SK-N-SH treated with all-trans-retinoic acid at 6 μM for 48 hours (cell line): ENCODE data around the gene PLBD1.

Experiments used
- ATAC-seq: fragments of 200-7000 bp; cut with Tn5 transposase; 3 replicates; pipeline ENCODE4 v1.9.1; 2020; ENCODE audit warnings: mild to moderate bottlenecking, moderate library complexity
- ARNTL ChIP-seq: fragments of 450-650 bp; formaldehyde crosslinking; IDR thresholded peaks from 2 replicates; pipeline ENCODE4 v1.5.0; 2020; ENCODE audit warnings: low read depth, mild to moderate bottlenecking, moderate library complexity, borderline replicate concordance
- BACH2 ChIP-seq: fragments of 250-450 bp; sonication (Bioruptor Pico); IDR thresholded peaks from 2 replicates; pipeline ENCODE4 v1.9.0; 2021; ENCODE audit warnings: mild to moderate bottlenecking, borderline replicate concordance
- CREB5 ChIP-seq: fragments of 250-450 bp; sonication (Bioruptor Pico); IDR thresholded peaks from 2 replicates; pipeline ENCODE4 v1.5.1; 2020; ENCODE audit warnings: low read depth, mild to moderate bottlenecking, moderate library complexity
- ESRRG ChIP-seq: fragments of 250-450 bp; sonication (Bioruptor Pico); IDR thresholded peaks from 2 replicates; pipeline ENCODE4 v1.6.1; 2021; ENCODE audit warnings: mild to moderate bottlenecking
- GLIS3 ChIP-seq: fragments of 250-450 bp; sonication (Bioruptor Pico); IDR thresholded peaks from 2 replicates; pipeline ENCODE4 v1.5.0; 2020; ENCODE audit warnings: mild to moderate bottlenecking, moderate library complexity
- ISL1 ChIP-seq: fragments of 250-450 bp; sonication (Bioruptor Pico); IDR thresholded peaks from 2 replicates; pipeline ENCODE4 v2.1.2; 2022; ENCODE audit warnings: mild to moderate bottlenecking, moderate library complexity
- OSR1 ChIP-seq: fragments of 250-450 bp; sonication (Bioruptor Pico); IDR thresholded peaks from 2 replicates; pipeline ENCODE4 v1.8.0; 2022; ENCODE audit warnings: moderate library complexity, mild to moderate bottlenecking, inconsistent platforms
- PATZ1 ChIP-seq: fragments of 250-450 bp; sonication (Bioruptor Pico); IDR thresholded peaks from 2 replicates; pipeline ENCODE4 v1.8.0; 2020; ENCODE audit warnings: mild to moderate bottlenecking, moderate library complexity, borderline replicate concordance
- PPARA ChIP-seq: fragments of 250-450 bp; sonication (Bioruptor Pico); IDR thresholded peaks from 2 replicates; pipeline ENCODE4 v1.5.0; 2020; ENCODE audit warnings: mild to moderate bottlenecking, borderline replicate concordance
- RARB ChIP-seq: fragments of 250-450 bp; sonication (Bioruptor Pico); IDR thresholded peaks from 2 replicates; pipeline ENCODE4 v1.8.0; 2021; ENCODE audit warnings: mild to moderate bottlenecking, moderate library complexity
- TCF4 ChIP-seq: fragments of 250-450 bp; sonication (Bioruptor Pico); IDR thresholded peaks from 2 replicates; pipeline ENCODE4 v1.8.0; 2021; ENCODE audit warnings: mild to moderate bottlenecking, moderate library complexity, borderline replicate concordance
- TOX ChIP-seq: fragments of 250-450 bp; sonication (Bioruptor Pico); IDR thresholded peaks from 2 replicates; pipeline ENCODE4 v1.8.0; 2021; ENCODE audit warnings: mild to moderate bottlenecking, moderate library complexity, borderline replicate concordance
- TSHZ2 ChIP-seq: fragments of 250-450 bp; sonication (Bioruptor Pico); IDR thresholded peaks from 2 replicates; pipeline ENCODE4 v1.5.0; 2020; ENCODE audit warnings: mild to moderate bottlenecking, moderate library complexity
- ZC3H10 ChIP-seq: fragments of 250-450 bp; sonication (Bioruptor Pico); IDR thresholded peaks from 2 replicates; pipeline ENCODE4 v1.5.1; 2021; ENCODE audit warnings: mild to moderate bottlenecking, moderate library complexity
- ZFP3 ChIP-seq: fragments of 250-450 bp; sonication (Bioruptor Pico); IDR thresholded peaks from 2 replicates; pipeline ENCODE4 v1.5.0; 2020; ENCODE audit warnings: mild to moderate bottlenecking, moderate library complexity
- ZFP30 ChIP-seq: fragments of 450-650 bp; formaldehyde crosslinking; IDR thresholded peaks from 2 replicates; pipeline ENCODE4 v1.5.0; 2022; ENCODE audit warnings: mild to moderate bottlenecking, moderate library complexity
- ZNF565 ChIP-seq: fragments of 450-650 bp; formaldehyde crosslinking; conservative IDR thresholded peaks from 2 replicates; pipeline ENCODE4 v1.5.0; 2020; ENCODE audit warnings: low read depth, mild to moderate bottlenecking, moderate library complexity
- ZNF70 ChIP-seq: fragments of 450-650 bp; formaldehyde crosslinking; IDR thresholded peaks from 2 replicates; pipeline ENCODE4 v1.5.0; 2020; ENCODE audit warnings: mild to moderate bottlenecking, moderate library complexity
- ZNF8 ChIP-seq: fragments of 450-650 bp; formaldehyde crosslinking; IDR thresholded peaks from 2 replicates; pipeline ENCODE4 v1.5.0; 2020; ENCODE audit warnings: mild to moderate bottlenecking, moderate library complexity
- TF ChIP-seq, protein P1 (sequence below): fragments of 250-450 bp; sonication (Bioruptor Pico); IDR thresholded peaks from 2 replicates; pipeline ENCODE4 v1.5.1; 2021; ENCODE audit warnings: mild to moderate bottlenecking, moderate library complexity

The PLBD1 gene

GRCh38 chr12:14576896-14577295, 9.2 kb upstream of the PLBD1 start (continued):
- TF ChIP-seq PATZ1 (CRISPR knock-in tag) (no peak), RARB (CRISPR knock-in tag) (no peak), TSHZ2 (no peak), ZFP3 (CRISPR knock-in tag) (no peak), ZNF70 (CRISPR knock-in tag) (no peak), ZFP30 (CRISPR knock-in tag) (no peak), ESRRG (no peak), ZNF8 (no peak), GLIS3 (CRISPR knock-in tag) (no peak)
- TF ChIP-seq, protein P1, sequence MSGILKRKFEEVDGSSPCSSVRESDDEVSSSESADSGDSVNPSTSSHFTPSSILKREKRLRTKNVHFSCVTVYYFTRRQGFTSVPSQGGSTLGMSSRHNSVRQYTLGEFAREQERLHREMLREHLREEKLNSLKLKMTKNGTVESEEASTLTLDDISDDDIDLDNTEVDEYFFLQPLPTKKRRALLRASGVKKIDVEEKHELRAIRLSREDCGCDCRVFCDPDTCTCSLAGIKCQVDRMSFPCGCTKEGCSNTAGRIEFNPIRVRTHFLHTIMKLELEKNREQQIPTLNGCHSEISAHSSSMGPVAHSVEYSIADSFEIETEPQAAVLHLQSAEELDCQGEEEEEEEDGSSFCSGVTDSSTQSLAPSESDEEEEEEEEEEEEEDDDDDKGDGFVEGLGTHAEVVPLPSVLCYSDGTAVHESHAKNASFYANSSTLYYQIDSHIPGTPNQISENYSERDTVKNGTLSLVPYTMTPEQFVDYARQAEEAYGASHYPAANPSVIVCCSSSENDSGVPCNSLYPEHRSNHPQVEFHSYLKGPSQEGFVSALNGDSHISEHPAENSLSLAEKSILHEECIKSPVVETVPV (CRISPR knock-in tag), result no peak

DNA sequence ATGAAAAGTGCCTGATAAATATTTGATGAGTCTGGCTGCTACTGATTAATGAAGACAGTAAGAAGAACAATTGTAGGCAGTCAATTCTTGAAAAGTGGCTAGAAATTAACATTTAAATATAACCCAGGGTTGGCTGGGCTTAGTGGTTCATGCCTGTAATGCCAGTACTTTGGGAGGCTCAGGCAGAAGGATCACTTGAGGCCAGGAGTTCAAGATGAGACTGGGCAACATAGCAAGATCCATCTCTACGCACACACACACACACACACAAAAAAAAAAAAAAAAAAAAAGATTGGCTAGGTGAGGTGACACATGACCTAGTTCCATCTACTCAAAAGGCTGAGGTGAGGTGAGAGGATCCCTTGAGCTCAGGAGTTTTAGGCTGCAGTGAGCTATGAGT, 7.9 kb upstream of the PLBD1 start:
- no peak for TF ChIP-seq BACH2
- TF ChIP-seq TOX (CRISPR knock-in tag), result no peak
- no peak for TF ChIP-seq PATZ1 (CRISPR knock-in tag)
- TF ChIP-seq TSHZ2, result no peak
- TF ChIP-seq ZNF565, result no peak
- no peak for TF ChIP-seq ISL1 (CRISPR knock-in tag)
- TF ChIP-seq ZNF70 (CRISPR knock-in tag), result no peak
- TF ChIP-seq, protein P1 (CRISPR knock-in tag), result no peak
- TF ChIP-seq TCF4, result no peak
- TF ChIP-seq ESRRG, result no peak
- no peak for TF ChIP-seq ARNTL (CRISPR knock-in tag)
- TF ChIP-seq PPARA (CRISPR knock-in tag), result no peak
- TF ChIP-seq ZC3H10, result no peak
- no peak for TF ChIP-seq CREB5 (CRISPR knock-in tag)
- TF ChIP-seq ZNF8, result no peak
- no peak for TF ChIP-seq ZFP3 (CRISPR knock-in tag)
- TF ChIP-seq OSR1, result no peak
- ATAC-seq, result no peak
